ENCODE measurements around the gene MAGI2.

MAGI2 gene

GRCh38 chr7:78047800-78048199, 1405.7 kb downstream of the MAGI2 start:
- H3K27ac ChIP-seq (ENCODE audit: low read depth, low read length): no peak overlapping the region
- no peak overlapping the region for H3K9ac ChIP-seq (ENCODE audit: low read length)
- no peak overlapping the region for H3K4me2 ChIP-seq (ENCODE audit: low read depth, low read length, poor library complexity, severe bottlenecking)
- no peak overlapping the region for H2AFZ ChIP-seq (ENCODE audit: low read depth, low read length, severe bottlenecking)
- no peaks in the 10 kb centered on the region for H3F3A ChIP-seq (ENCODE audit: insufficient read depth)
- no peaks in the 10 kb centered on the region for H3K79me2 ChIP-seq (ENCODE audit: insufficient read depth, low read length)
- H4K20me1 ChIP-seq (ENCODE audit: low read depth, low read length): no peaks in the 10 kb centered on the region
- H3K36me3 ChIP-seq (ENCODE audit: low read length): no peaks in the 10 kb centered on the region
- no peaks in the 10 kb centered on the region for H3K27me3 ChIP-seq (ENCODE audit: low read length)
- no peaks in the 10 kb centered on the region for H3K9me3 ChIP-seq (ENCODE audit: insufficient read depth, low read length)
- TF ChIP-seq, protein P1, sequence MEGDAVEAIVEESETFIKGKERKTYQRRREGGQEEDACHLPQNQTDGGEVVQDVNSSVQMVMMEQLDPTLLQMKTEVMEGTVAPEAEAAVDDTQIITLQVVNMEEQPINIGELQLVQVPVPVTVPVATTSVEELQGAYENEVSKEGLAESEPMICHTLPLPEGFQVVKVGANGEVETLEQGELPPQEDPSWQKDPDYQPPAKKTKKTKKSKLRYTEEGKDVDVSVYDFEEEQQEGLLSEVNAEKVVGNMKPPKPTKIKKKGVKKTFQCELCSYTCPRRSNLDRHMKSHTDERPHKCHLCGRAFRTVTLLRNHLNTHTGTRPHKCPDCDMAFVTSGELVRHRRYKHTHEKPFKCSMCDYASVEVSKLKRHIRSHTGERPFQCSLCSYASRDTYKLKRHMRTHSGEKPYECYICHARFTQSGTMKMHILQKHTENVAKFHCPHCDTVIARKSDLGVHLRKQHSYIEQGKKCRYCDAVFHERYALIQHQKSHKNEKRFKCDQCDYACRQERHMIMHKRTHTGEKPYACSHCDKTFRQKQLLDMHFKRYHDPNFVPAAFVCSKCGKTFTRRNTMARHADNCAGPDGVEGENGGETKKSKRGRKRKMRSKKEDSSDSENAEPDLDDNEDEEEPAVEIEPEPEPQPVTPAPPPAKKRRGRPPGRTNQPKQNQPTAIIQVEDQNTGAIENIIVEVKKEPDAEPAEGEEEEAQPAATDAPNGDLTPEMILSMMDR (IDR thresholded peaks at IDR 0.05; ENCODE audit: insufficient read depth, low read length, poor library complexity, severe bottlenecking): no peak
- TF ChIP-seq EZH2phosphoT487 (conservative IDR thresholded peaks at IDR 0.05; ENCODE audit: low read length): no peak
- no peak overlapping the region for H3K4me3 ChIP-seq (ENCODE audit: insufficient read depth, low read length, poor library complexity, severe bottlenecking)
- no peaks in the 10 kb centered on the region for H3K9me2 ChIP-seq (replicated peaks; ENCODE audit: insufficient read depth, low read length)

GRCh38 chr7:78043159-78043558, 1410.3 kb downstream of the MAGI2 start:
- Histone ChIP-seq H3K4me2 (ENCODE audit: low read depth, low read length, poor library complexity, severe bottlenecking) (no peak overlapping the region), H4K20me1 (ENCODE audit: low read depth, low read length) (no peaks in the 10 kb centered on the region), H2AFZ (ENCODE audit: low read depth, low read length, severe bottlenecking) (no peak overlapping the region), H3K36me3 (ENCODE audit: low read length) (no peaks in the 10 kb centered on the region), H3K9me2 (replicated peaks; ENCODE audit: insufficient read depth, low read length) (no peaks in the 10 kb centered on the region), H3K9me3 (ENCODE audit: insufficient read depth, low read length) (no peaks in the 10 kb centered on the region), H3K79me2 (ENCODE audit: insufficient read depth, low read length) (no peaks in the 10 kb centered on the region), H3F3A (ENCODE audit: insufficient read depth) (no peaks in the 10 kb centered on the region), H3K27ac (ENCODE audit: low read depth, low read length) (no peak overlapping the region), H3K4me3 (ENCODE audit: insufficient read depth, low read length, poor library complexity, severe bottlenecking) (no peak overlapping the region), H3K27me3 (ENCODE audit: low read length) (no peaks in the 10 kb centered on the region), H3K9ac (ENCODE audit: low read length) (no peak overlapping the region)
- TF ChIP-seq, protein P1 (IDR thresholded peaks at IDR 0.05; ENCODE audit: insufficient read depth, low read length, poor library complexity, severe bottlenecking): no peak
- no peak for TF ChIP-seq EZH2phosphoT487 (conservative IDR thresholded peaks at IDR 0.05; ENCODE audit: low read length)

DNA sequence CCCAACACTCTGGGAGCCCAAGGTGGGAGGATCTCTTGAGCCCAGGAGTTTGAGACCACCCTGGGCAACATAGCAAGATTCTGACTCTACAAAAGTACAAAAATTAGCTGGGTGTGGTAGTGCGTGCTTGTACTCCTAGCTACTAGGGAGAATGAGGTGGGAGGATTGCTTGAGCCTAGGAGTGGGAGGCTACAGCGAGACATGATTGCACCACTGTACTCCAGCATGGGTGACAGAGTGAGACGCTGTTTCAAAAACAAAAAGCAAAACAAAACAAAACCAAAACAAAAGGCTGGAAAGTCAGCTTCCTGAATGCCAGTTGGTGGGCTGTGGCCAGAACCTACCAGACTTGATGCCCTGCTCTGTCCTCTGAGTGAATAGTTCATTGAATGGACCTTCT, 1412.0 kb downstream of the MAGI2 start:
- H3K79me2 ChIP-seq (ENCODE audit: insufficient read depth, low read length): no peaks in the 10 kb centered on the region

More for the DNA sequence above, 1412.0 kb downstream of the MAGI2 start:
- Histone ChIP-seq H3K36me3 (ENCODE audit: low read length) (no peaks in the 10 kb centered on the region), H3K4me2 (ENCODE audit: low read depth, low read length, poor library complexity, severe bottlenecking) (no peak overlapping the region), H3K9me3 (ENCODE audit: insufficient read depth, low read length) (no peaks in the 10 kb centered on the region), H4K20me1 (ENCODE audit: low read depth, low read length) (no peaks in the 10 kb centered on the region), H3K4me3 (ENCODE audit: insufficient read depth, low read length, poor library complexity, severe bottlenecking) (no peak overlapping the region), H2AFZ (ENCODE audit: low read depth, low read length, severe bottlenecking) (no peak overlapping the region), H3K9ac (ENCODE audit: low read length) (no peak overlapping the region), H3K27me3 (ENCODE audit: low read length) (no peaks in the 10 kb centered on the region), H3K27ac (ENCODE audit: low read depth, low read length) (no peak overlapping the region), H3K9me2 (replicated peaks; ENCODE audit: insufficient read depth, low read length) (no peaks in the 10 kb centered on the region), H3F3A (ENCODE audit: insufficient read depth) (no peaks in the 10 kb centered on the region)
- TF ChIP-seq, protein P1 (IDR thresholded peaks at IDR 0.05; ENCODE audit: insufficient read depth, low read length, poor library complexity, severe bottlenecking): no peak
- no peak for TF ChIP-seq EZH2phosphoT487 (conservative IDR thresholded peaks at IDR 0.05; ENCODE audit: low read length)
